ENCODE results near the gene EPB41L2. TPM values are rescaled to one million over a fixed set of nuclear protein-coding genes. Genes with fewer than 3 reads are reported as not detected.

The EPB41L2 gene
- total RNA-seq, 6 donors from 2014 or later: 68.7 to 201 (median 98.2) TPM

DNA sequence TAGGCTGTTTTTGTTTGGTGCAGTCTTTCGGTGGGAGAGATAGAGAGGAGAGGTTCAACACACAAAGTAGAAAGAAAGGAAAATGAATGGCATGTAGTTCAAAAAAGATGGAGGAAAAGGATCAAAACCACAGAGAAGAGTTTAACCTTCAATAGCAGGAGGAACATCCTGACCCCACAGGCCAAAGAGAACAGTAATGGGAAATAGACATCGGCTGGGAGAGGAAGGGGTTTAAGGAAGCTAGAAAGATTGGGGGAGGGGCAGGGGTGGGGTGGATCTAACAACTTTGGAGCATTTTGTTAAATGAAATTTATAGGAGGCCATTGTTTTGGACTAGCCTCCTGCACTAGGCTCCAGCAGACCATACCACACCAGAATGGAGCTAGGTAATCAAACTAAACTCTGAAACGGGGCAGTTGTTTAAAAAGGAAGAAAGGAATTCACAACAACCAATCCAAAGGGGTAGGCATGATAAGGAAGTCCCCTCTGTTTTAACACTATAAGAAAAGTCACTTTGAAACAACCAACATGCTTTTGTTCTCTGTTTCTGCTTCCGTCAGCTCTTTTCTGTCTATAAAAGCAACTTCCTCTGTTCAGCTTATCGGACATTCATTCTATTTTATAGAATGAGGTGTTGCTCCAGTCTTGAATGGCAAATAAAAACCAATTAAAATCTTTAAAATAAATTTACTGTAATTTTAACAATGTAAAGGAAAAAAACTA is 82.6 kb downstream of the EPB41L2 start:
- Histone ChIP-seq H3K27ac (peak overlapping the region in 2 of 4 donors; percentile 42 to 62), H3K9me3 (peaks cover 0 to 2% (median 0%) of the 10 kb centered on the region in 4 donors), H3K27me3 (no peaks in the 10 kb centered on the region), H3K4me3 (no peak overlapping the region), H3K36me3 (no peaks in the 10 kb centered on the region), H3K4me1 (peaks cover 17 to 27% (median 19%) of the 10 kb centered on the region in 4 donors)
- ATAC-seq (ENCODE audit: low FRiP score in 2 of 2) (peak in 1 of 2 donors; percentile 26), DNase-seq (no peak)
- 55 to 61% methylated on average over 5 of the region's 5 CpGs for WGBS, 2 donors
- TF ChIP-seq EP300 (IDR thresholded peaks at IDR 0.05): no peak
- TF ChIP-seq POLR2A (IDR thresholded peaks at IDR 0.05): no peak

DNA sequence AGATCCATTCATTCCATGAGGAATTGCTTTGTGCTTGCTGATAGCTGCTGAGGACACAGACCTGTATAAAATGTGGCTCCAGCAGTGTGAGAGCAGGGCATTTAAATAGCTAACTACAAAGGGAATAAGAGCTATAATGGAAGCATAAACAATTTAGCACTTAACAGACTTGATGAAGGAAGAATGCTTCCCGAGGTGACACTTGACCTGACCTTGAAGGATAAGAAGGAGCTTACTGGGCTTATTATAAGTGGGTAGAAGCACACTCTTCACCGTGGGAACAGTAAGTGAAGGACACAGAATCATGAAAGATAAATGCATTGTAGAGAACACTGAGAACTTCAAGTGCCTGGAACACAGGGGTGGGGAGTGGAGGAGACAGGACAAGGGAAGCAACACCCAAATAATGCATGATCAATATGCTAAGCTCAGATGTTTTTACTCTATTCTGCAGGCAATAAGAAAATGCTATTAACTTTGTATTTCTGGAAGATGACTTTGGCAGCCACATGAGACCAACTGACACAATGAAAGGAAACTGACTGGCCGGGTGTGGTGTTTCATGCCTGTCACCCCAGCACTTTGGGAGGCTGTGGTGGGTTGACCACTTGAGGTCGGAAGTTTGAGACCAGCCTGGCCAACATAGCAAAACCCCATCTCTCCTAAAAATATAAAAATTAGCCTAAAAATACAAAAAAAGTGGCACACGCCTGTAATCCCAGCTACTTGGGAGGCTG is 84.2 kb downstream of the EPB41L2 start:
- Histone ChIP-seq H3K9me3 (no peaks in the 10 kb centered on the region), H3K27me3 (no peaks in the 10 kb centered on the region), H3K4me3 (no peak overlapping the region), H3K36me3 (no peaks in the 10 kb centered on the region), H3K27ac (peak overlapping the region in 2 of 4 donors; percentile 32 to 46), H3K4me1 (peaks cover 17 to 27% (median 19%) of the 10 kb centered on the region in 4 donors)
- ATAC-seq (ENCODE audit: low FRiP score in 2 of 2): no peak
- no peak for DNase-seq
- WGBS, 2 donors: 62 to 66% methylated on average over 5 of the region's 5 CpGs
- TF ChIP-seq POLR2AphosphoS5 (IDR thresholded peaks at IDR 0.05): no peak
- TF ChIP-seq, protein P1, sequence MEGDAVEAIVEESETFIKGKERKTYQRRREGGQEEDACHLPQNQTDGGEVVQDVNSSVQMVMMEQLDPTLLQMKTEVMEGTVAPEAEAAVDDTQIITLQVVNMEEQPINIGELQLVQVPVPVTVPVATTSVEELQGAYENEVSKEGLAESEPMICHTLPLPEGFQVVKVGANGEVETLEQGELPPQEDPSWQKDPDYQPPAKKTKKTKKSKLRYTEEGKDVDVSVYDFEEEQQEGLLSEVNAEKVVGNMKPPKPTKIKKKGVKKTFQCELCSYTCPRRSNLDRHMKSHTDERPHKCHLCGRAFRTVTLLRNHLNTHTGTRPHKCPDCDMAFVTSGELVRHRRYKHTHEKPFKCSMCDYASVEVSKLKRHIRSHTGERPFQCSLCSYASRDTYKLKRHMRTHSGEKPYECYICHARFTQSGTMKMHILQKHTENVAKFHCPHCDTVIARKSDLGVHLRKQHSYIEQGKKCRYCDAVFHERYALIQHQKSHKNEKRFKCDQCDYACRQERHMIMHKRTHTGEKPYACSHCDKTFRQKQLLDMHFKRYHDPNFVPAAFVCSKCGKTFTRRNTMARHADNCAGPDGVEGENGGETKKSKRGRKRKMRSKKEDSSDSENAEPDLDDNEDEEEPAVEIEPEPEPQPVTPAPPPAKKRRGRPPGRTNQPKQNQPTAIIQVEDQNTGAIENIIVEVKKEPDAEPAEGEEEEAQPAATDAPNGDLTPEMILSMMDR (IDR thresholded peaks at IDR 0.05): no peak
- no peak for TF ChIP-seq POLR2A (IDR thresholded peaks at IDR 0.05)

DNA sequence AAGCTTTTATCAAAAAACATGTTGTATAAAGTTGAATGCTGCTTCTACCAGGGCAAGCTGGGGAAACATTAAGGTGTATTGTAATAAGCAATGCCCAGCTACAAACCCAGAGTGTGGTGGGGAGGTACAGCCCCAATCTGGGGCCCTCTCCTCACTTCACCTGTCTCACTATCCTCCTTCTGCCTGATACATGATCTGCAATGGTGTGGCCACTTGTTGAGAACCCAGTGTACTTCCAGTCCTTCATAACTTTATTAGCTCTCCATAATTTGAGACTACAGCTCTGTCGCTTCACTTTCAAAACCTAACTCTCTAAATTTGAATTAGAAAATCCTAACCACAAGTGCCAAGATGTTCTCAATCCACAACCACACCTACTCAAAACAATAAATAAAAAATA is 84.9 kb downstream of the EPB41L2 start:
- Histone ChIP-seq H3K4me3 (no peak overlapping the region), H3K36me3 (no peaks in the 10 kb centered on the region), H3K9me3 (no peaks in the 10 kb centered on the region), H3K4me1 (peaks cover 17 to 27% (median 19%) of the 10 kb centered on the region in 4 donors), H3K27ac (peak overlapping the region in 2 of 4 donors; percentile 32 to 46), H3K27me3 (no peaks in the 10 kb centered on the region)
- 85 to 95% methylated on average over 1 of the region's 1 CpG for WGBS, 2 donors
- DNase-seq (no peak), ATAC-seq (ENCODE audit: low FRiP score in 2 of 2) (no peak)
- no peak for TF ChIP-seq EP300 (IDR thresholded peaks at IDR 0.05)
- no peak for TF ChIP-seq POLR2AphosphoS5 (IDR thresholded peaks at IDR 0.05)
- TF ChIP-seq, protein P1 (IDR thresholded peaks at IDR 0.05): no peak
- TF ChIP-seq POLR2A (IDR thresholded peaks at IDR 0.05): no peak

DNA sequence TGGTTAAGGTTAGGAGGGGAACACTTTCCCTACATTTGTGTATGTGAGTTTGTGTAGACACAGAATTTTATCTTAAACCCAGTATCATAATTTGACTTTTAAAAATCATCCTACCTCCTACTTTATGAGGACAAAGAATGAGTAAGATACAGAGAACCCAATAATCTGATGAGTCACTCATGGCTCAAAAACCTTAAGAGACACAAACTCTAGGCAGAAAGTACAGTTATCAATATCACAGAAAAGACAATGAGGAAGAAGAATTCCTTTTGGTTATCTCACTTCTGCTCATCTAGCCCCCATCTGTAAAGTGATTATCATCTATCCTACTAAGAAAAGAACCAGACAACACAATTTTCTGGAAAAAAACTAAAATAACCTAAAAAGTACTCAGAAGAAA is 87.7 kb downstream of the EPB41L2 start:
- no peak for ATAC-seq (ENCODE audit: low FRiP score in 2 of 2)
- TF ChIP-seq, protein P1 (IDR thresholded peaks at IDR 0.05): no peak
- no peak for TF ChIP-seq POLR2A (IDR thresholded peaks at IDR 0.05)

DNA sequence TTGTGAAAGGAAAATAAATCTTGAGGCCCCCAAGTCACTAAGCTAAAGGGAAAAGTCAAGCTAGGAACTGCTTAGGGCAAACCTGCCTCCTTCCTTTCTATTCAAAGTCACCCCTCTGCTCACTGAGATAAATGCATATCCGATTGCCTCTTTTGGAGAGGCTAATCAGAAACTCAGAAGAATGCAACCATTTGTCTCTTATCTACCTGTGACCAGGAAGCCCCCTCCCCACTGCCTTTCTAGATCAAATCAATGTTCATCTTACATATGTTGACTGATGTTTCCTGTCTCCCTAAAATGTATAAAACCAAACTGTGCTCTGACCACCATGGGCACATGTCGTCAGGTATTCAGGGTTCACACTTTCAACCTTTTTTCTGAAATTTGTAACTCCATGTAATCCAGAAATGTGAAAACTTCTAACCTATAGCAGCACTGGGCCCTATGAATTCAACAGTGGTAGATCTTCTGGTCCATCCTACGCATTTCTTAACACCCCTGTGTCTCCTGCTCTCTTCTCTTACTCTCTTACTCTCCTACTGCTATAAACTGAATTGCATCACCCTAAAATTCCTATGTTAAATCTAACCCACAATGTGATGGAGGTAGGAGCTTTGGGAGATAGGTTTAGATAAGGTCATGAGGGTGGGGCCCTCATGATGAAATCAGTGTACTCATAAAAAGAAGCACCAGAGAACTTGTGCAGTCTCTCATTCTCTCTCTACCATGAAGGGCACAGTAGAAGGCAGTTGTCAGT is 89.3 kb downstream of the EPB41L2 start:
- no peak overlapping the region for H3K4me3 ChIP-seq
- TF ChIP-seq EP300 (IDR thresholded peaks at IDR 0.05) (no peak), POLR2A (IDR thresholded peaks at IDR 0.05) (no peak), POLR2AphosphoS5 (IDR thresholded peaks at IDR 0.05) (no peak)
- TF ChIP-seq, protein P1 (IDR thresholded peaks at IDR 0.05): no peak
- ATAC-seq (ENCODE audit: low FRiP score in 2 of 2) (no peak), DNase-seq (no peak)
- 94 to 95% methylated on average over 3 of the region's 3 CpGs for WGBS, 2 donors
- no peaks in the 10 kb centered on the region for H3K27me3 ChIP-seq
- no peaks in the 10 kb centered on the region for H3K36me3 ChIP-seq
- no peak overlapping the region for H3K27ac ChIP-seq
- no peaks in the 10 kb centered on the region for H3K9me3 ChIP-seq
- H3K4me1 ChIP-seq: peaks cover 9 to 19% (median 16%) of the 10 kb centered on the region in 4 donors

More for the DNA sequence above, 87.7 kb downstream of the EPB41L2 start:
- Histone ChIP-seq H3K27me3 (no peaks in the 10 kb centered on the region), H3K27ac (no peak overlapping the region), H3K9me3 (no peaks in the 10 kb centered on the region), H3K4me3 (no peak overlapping the region), H3K36me3 (no peaks in the 10 kb centered on the region), H3K4me1 (peaks cover 12 to 19% (median 19%) of the 10 kb centered on the region in 4 donors)
- DNase-seq: no peak

All from upper lobe of left lung (tissue), 6 donors.